Measurements from ENCODE around the gene CASZ1. TPM values are rescaled to one million over a fixed set of nuclear protein-coding genes. Genes with fewer than 3 reads are reported as not detected.

The CASZ1 gene
- total RNA-seq, 3 donors from 2014 or later (not counting 1 experiment from before 2014, with no cell fraction given) = 55.9 to 83.0 (median 70.6) TPM

GRCh38 chr1:10744029-10744428 is 52.4 kb downstream of the CASZ1 start:
- H3K9me3 Mint-ChIP-seq = no peaks in the 10 kb centered on the region
- Histone ChIP-seq H3K4me3 (ENCODE audit: low read length) (no peak overlapping the region), H3K9me3 (ENCODE audit: control insufficient read depth, insufficient read depth, low read length) (no peaks in the 10 kb centered on the region), H3K4me1 (ENCODE audit: control insufficient read depth, insufficient read depth, low read length) (no peaks in the 10 kb centered on the region), H3K27me3 (ENCODE audit: control insufficient read depth, insufficient read depth, low read length) (no peaks in the 10 kb centered on the region), H3K36me3 (ENCODE audit: control insufficient read depth, insufficient read depth, low read length) (no peaks in the 10 kb centered on the region), H3K27ac (ENCODE audit: low read length) (no peak overlapping the region)
- no peak overlapping the region for H3K27ac Mint-ChIP-seq
- no peak for TF ChIP-seq CTCF (IDR thresholded peaks at IDR 0.05)
- 60% methylated on average over 7 of the region's 11 CpGs for WGBS (ENCODE audit: insufficient coverage)
- H3K4me3 Mint-ChIP-seq = no peak overlapping the region
- H3K27me3 Mint-ChIP-seq (ENCODE audit: low read depth in 2 of 2) = peaks cover 0 to 2% of the 10 kb centered on the region in 2 donors
- intact Hi-C loops (cut with micrococcal nuclease) = no loop called here
- H3K4me1 Mint-ChIP-seq = no peaks in the 10 kb centered on the region
- DNase-seq (no peak), ATAC-seq (no peak)
- no peaks in the 10 kb centered on the region for H3K36me3 Mint-ChIP-seq

GRCh38 chr1:10741696-10742095 is 54.8 kb downstream of the CASZ1 start:
- Histone ChIP-seq H3K36me3 (ENCODE audit: control insufficient read depth, insufficient read depth, low read length) (no peaks in the 10 kb centered on the region), H3K4me3 (ENCODE audit: low read length) (no peak overlapping the region), H3K27ac (ENCODE audit: low read length) (no peak overlapping the region), H3K9me3 (ENCODE audit: control insufficient read depth, insufficient read depth, low read length) (no peaks in the 10 kb centered on the region), H3K27me3 (ENCODE audit: control insufficient read depth, insufficient read depth, low read length) (no peaks in the 10 kb centered on the region), H3K4me1 (ENCODE audit: control insufficient read depth, insufficient read depth, low read length) (no peaks in the 10 kb centered on the region)
- no peaks in the 10 kb centered on the region for H3K9me3 Mint-ChIP-seq
- H3K27me3 Mint-ChIP-seq (ENCODE audit: low read depth in 2 of 2) = peaks cover 0 to 2% of the 10 kb centered on the region in 2 donors
- no peaks in the 10 kb centered on the region for H3K36me3 Mint-ChIP-seq
- TF ChIP-seq CTCF (IDR thresholded peaks at IDR 0.05) = no peak
- no peaks in the 10 kb centered on the region for H3K4me1 Mint-ChIP-seq
- 93% methylated on average over 12 of the region's 13 CpGs for WGBS (ENCODE audit: insufficient coverage)
- H3K4me3 Mint-ChIP-seq = no peak overlapping the region
- intact Hi-C loops (cut with micrococcal nuclease) = no loop called here
- DNase-seq (no peak), ATAC-seq (no peak)
- H3K27ac Mint-ChIP-seq = no peak overlapping the region

- Mint-ChIP-seq H3K4me1 (no peaks in the 10 kb centered on the region), H3K27me3 (ENCODE audit: low read depth in 2 of 2) (peaks cover 0 to 2% of the 10 kb centered on the region in 2 donors), H3K36me3 (no peaks in the 10 kb centered on the region), H3K9me3 (no peaks in the 10 kb centered on the region), H3K4me3 (no peak overlapping the region), H3K27ac (no peak overlapping the region)
- Histone ChIP-seq H3K36me3 (ENCODE audit: control insufficient read depth, insufficient read depth, low read length) (no peaks in the 10 kb centered on the region), H3K4me3 (ENCODE audit: low read length) (no peak overlapping the region), H3K27ac (ENCODE audit: low read length) (no peak overlapping the region), H3K4me1 (ENCODE audit: control insufficient read depth, insufficient read depth, low read length) (no peaks in the 10 kb centered on the region), H3K27me3 (ENCODE audit: control insufficient read depth, insufficient read depth, low read length) (no peaks in the 10 kb centered on the region), H3K9me3 (ENCODE audit: control insufficient read depth, insufficient read depth, low read length) (no peaks in the 10 kb centered on the region)
- intact Hi-C loops (cut with micrococcal nuclease) = no loop called here
- DNase-seq (no peak), ATAC-seq (no peak)
- no peak for TF ChIP-seq CTCF (IDR thresholded peaks at IDR 0.05)
- WGBS (ENCODE audit: insufficient coverage) = 83% methylated on average over 4 of the region's 6 CpGs
These were observed 56.3 kb downstream of the CASZ1 start for GRCh38 chr1:10740123-10740522.

- Mint-ChIP-seq H3K4me3 (no peak overlapping the region), H3K9me3 (no peaks in the 10 kb centered on the region), H3K27ac (no peak overlapping the region), H3K4me1 (no peaks in the 10 kb centered on the region), H3K36me3 (no peaks in the 10 kb centered on the region), H3K27me3 (ENCODE audit: low read depth in 2 of 2) (peaks cover 0 to 2% of the 10 kb centered on the region in 2 donors)
- ATAC-seq = no peak
- no peak overlapping the region for H3K4me3 ChIP-seq (ENCODE audit: low read length)
- no peaks in the 10 kb centered on the region for H3K27me3 ChIP-seq (ENCODE audit: control insufficient read depth, insufficient read depth, low read length)
- H3K27ac ChIP-seq (ENCODE audit: low read length) = no peak overlapping the region
- no peak for TF ChIP-seq CTCF (IDR thresholded peaks at IDR 0.05)
- H3K36me3 ChIP-seq (ENCODE audit: control insufficient read depth, insufficient read depth, low read length) = no peaks in the 10 kb centered on the region
- DNase-seq = no peak
- no peaks in the 10 kb centered on the region for H3K9me3 ChIP-seq (ENCODE audit: control insufficient read depth, insufficient read depth, low read length)
- no peaks in the 10 kb centered on the region for H3K4me1 ChIP-seq (ENCODE audit: control insufficient read depth, insufficient read depth, low read length)
- WGBS (ENCODE audit: insufficient coverage) = 95% methylated on average over 8 of the region's 8 CpGs
- intact Hi-C loops (cut with micrococcal nuclease) = no loop called here
These were observed 56.9 kb downstream of the CASZ1 start for GRCh38 chr1:10739589-10739988.
